Muscle layer of duodenum (tissue), 2 donors: ENCODE measurements around the gene SLC7A5.
"Not testable (repeated sequence)": the region's sequence is repeated elsewhere in the genome, so short reads cannot be mapped to it uniquely, and the experiment has no call there.

Source experiments
- H3K27ac ChIP-seq: one replicate; pipeline ENCODE4 v1.7.0; 2013; ENCODE audit warnings: mild to moderate bottlenecking, low read length
- H3K27me3 ChIP-seq: one replicate; pipeline ENCODE4 v1.7.0; 2013; ENCODE audit warnings: low read depth, mild to moderate bottlenecking, control low read depth, low read length
- H3K36me3 ChIP-seq, 2 donors: one replicate each; pipeline ENCODE4 v1.7.0; 2013; ENCODE audit warnings: low read length in 2 of 2, control low read depth in 1 of 2, mild to moderate bottlenecking in 1 of 2; ENCODE audit not compliant: insufficient read depth in 2 of 2, control insufficient read depth in 1 of 2
- H3K4me1 ChIP-seq, 2 donors: one replicate each; pipeline ENCODE4 v1.7.0; 2013; ENCODE audit warnings: low read length in 2 of 2, mild to moderate bottlenecking in 2 of 2, control low read depth in 1 of 2, moderate library complexity in 1 of 2; ENCODE audit not compliant: insufficient read depth in 2 of 2, control insufficient read depth in 1 of 2
- H3K4me3 ChIP-seq, 2 donors: one replicate each; pipeline ENCODE4 v1.7.0; 2013; ENCODE audit warnings: low read length in 2 of 2, low read depth in 1 of 2, mild to moderate bottlenecking in 1 of 2
- H3K9me3 ChIP-seq, 2 donors: one replicate each; pipeline ENCODE4 v1.7.0; 2013; ENCODE audit warnings: low read length in 2 of 2, control low read depth in 1 of 2, mild to moderate bottlenecking in 1 of 2; ENCODE audit not compliant: control insufficient read depth in 1 of 2
- donor health status: healthy.

SLC7A5 gene

GRCh38 chr16:87900489-87900888 lies 31.2 kb upstream of the SLC7A5 start:
- not testable (repeated sequence) for H3K36me3 ChIP-seq, H3K4me1 ChIP-seq, H3K27me3 ChIP-seq, H3K4me3 ChIP-seq, H3K27ac ChIP-seq, H3K9me3 ChIP-seq

- no peaks in the 10 kb centered on the region for H3K4me1 ChIP-seq
- no peaks in the 10 kb centered on the region for H3K9me3 ChIP-seq
- H3K27me3 ChIP-seq: no peaks in the 10 kb centered on the region
- no peaks in the 10 kb centered on the region for H3K36me3 ChIP-seq
- no peak overlapping the region for H3K4me3 ChIP-seq
- H3K27ac ChIP-seq: no peak overlapping the region
These were observed 28.5 kb upstream of the SLC7A5 start for GRCh38 chr16:87897521-87898505.

DNA sequence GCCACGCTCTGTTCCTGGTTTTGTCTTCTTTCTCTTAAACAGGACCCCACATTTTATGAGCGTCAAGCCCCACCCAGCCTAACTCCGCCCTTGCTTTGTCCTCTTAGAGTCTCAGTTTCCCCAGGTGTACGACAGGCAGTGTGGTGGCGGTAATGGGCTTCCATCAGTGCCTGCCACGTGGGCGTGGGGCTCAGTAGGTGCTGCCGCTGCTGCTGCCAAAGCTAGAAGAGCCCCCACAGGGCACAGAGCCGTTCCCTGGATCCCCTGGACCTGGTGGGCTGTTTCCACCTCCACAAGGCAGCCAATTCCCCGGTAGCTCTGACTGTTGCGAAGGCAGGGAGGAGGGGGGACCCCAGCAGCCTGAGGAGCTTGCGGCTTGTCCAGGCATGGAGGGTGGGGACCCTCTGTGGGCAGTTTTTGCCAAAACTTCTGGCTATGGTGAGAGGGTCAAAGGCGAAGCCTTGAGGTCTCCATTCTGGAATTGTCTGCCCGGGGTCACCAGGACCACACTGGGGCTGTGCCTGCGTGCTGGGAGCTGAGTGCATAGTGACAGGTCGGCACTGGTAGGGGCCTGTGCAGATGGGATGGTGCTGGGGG lies 27.7 kb upstream of the SLC7A5 start:
- H3K9me3 ChIP-seq, H3K36me3 ChIP-seq, H3K4me3 ChIP-seq, H3K27me3 ChIP-seq, H3K4me1 ChIP-seq, H3K27ac ChIP-seq: not testable (repeated sequence)

DNA sequence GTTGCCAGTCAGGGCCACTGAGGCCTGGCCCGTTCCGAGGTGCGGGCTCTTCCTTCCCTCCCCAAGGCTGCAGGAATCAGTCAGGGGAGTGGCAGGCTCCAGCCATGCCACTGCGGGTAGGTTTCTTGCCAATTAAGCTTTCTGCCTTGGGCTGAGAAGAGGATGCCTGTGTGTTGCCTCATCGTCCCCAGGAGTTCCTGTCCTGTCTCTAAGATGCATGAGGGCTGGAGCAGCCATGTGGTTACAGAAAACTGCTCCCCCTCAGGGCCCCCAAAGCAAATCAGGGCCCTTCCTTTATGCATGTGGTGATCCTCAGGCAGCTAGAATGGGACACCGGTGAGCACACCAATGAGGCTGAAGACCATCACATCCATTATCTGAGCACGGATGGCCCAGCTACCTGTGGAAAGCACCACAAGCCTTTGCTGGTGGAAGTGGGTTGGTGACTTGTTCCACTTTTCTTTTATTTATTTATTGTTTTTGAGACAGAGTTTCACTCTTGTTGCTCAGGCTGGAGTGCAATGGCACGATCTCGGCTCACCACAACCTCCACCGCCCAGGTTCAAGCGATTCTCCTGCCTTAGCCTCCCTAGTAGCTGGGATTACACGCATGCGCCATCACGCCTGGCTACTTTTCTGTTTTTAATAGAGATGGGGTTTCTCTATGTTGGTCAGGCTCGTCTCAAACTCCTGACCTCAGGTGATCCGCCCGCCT lies 27.0 kb upstream of the SLC7A5 start:
- H3K4me3 ChIP-seq, H3K27me3 ChIP-seq, H3K27ac ChIP-seq, H3K4me1 ChIP-seq, H3K36me3 ChIP-seq, H3K9me3 ChIP-seq: not testable (repeated sequence)

DNA sequence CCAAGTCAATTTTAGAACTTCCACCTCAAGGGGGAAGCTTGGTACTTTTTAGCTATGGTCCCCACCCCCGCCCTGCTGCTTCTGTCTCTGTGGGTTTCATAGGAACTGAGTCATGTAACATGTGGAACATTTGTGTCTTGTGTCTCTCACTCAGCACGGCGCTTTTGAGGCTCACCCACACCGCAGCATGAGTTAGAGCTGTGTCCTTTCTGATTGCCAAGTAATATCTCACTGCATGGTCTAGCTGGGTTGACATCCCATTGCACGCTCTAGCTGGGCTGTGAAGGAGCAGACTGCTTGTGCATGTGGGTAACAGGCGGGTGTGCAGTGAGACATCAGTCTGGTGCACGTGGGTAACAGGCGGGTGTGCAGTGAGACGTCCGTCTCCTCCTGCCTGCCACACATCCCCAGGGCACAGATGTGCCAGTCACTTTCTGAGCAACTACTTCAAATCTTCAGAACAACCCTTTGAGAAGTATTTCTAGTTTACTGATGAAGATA lies 26.4 kb upstream of the SLC7A5 start:
- Histone ChIP-seq H3K27ac (no peak overlapping the region), H3K4me3 (no peak overlapping the region), H3K9me3 (no peaks in the 10 kb centered on the region), H3K36me3 (no peaks in the 10 kb centered on the region), H3K4me1 (no peaks in the 10 kb centered on the region), H3K27me3 (no peaks in the 10 kb centered on the region)

GRCh38 chr16:87894005-87894404 lies 24.7 kb upstream of the SLC7A5 start:
- not testable (repeated sequence) for H3K9me3 ChIP-seq, H3K4me1 ChIP-seq, H3K27me3 ChIP-seq, H3K27ac ChIP-seq, H3K4me3 ChIP-seq, H3K36me3 ChIP-seq

DNA sequence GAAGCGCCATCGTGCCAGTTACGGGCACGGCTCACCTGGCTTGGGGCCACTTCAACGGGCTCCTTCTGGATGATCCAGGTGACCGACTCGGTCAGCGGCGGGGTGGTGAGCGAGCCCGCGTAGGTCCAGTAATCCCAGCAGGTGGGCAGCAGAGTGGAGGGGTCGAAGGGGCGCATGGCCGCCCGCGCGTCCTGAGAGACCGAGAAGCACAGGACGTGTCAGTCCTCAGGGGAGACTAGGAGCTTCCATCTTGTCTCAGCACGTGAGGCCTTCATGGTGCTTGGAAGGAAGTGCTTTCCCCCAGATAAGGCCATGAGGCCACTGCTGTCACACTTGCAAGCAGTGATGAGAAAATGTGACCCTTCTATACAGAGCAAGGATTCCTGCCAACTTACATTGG lies 22.5 kb upstream of the SLC7A5 start:
- H3K27ac ChIP-seq: no peak overlapping the region
- no peak overlapping the region for H3K4me3 ChIP-seq
- H3K36me3 ChIP-seq: no peaks in the 10 kb centered on the region
- peaks cover 0 to 4% of the 10 kb centered on the region in 2 donors for H3K9me3 ChIP-seq
- no peaks in the 10 kb centered on the region for H3K4me1 ChIP-seq
- H3K27me3 ChIP-seq: no peaks in the 10 kb centered on the region

DNA sequence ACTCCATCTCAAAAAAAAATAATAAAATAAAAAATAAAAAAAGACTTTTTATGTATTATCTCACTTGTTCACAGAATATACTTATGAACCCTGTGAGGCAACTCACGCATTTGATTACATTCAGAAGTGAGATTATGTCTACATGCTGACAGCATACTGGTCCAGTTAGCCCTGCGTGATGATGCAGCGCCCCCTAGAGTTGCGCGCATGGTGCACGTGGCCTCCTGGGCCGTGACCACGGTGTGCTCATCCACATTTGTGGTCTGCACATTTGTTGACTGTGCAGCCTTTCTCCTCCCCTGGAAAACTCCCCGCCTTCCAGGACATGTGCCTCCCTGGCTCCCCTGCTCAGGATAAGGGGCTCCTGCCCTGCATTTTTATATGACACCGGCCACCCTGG lies 20.5 kb upstream of the SLC7A5 start:
- not testable (repeated sequence) for H3K9me3 ChIP-seq, H3K36me3 ChIP-seq, H3K27me3 ChIP-seq, H3K4me1 ChIP-seq, H3K27ac ChIP-seq, H3K4me3 ChIP-seq

DNA sequence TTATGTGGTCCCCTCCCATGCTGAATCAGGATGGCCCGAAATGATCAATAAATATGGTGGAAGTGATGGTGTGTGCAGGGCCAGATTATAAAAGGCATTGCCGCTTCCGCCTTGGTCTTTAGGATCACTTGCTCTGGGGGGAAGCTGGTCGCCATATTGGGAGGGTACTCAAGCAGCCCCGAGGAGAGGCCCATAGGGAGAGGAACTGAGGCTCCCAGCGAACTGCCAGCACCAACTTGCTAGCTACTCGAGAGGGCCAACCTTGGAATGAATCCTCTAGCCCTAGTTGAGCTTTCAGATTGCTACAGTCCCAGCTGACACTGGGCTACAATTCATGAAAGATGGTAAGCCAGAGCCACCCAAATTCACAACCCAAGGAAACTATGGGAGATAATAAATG lies 19.0 kb upstream of the SLC7A5 start:
- not testable (repeated sequence) for H3K27ac ChIP-seq, H3K9me3 ChIP-seq, H3K27me3 ChIP-seq, H3K36me3 ChIP-seq, H3K4me3 ChIP-seq, H3K4me1 ChIP-seq

GRCh38 chr16:87887931-87888330 lies 18.6 kb upstream of the SLC7A5 start:
- not testable (repeated sequence) for H3K9me3 ChIP-seq, H3K27me3 ChIP-seq, H3K4me1 ChIP-seq, H3K36me3 ChIP-seq, H3K27ac ChIP-seq, H3K4me3 ChIP-seq

GRCh38 chr16:87885371-87885967 lies 16.2 kb upstream of the SLC7A5 start:
- not testable (repeated sequence) for H3K4me1 ChIP-seq, H3K4me3 ChIP-seq, H3K27me3 ChIP-seq, H3K9me3 ChIP-seq, H3K36me3 ChIP-seq, H3K27ac ChIP-seq
